Smooth muscle cell (in vitro differentiated cells): ENCODE data around the gene NDUFAF8. TPM values are rescaled to one million over a fixed set of nuclear protein-coding genes. Genes with fewer than 3 reads are reported as not detected.

ENCODE experiments used
- DNase-seq: peaks from one replicate; lab custom pipeline; 2025; ENCODE audit not compliant: unreplicated experiment; lab: John Stamatoyannopoulos, UW
- H2AFZ ChIP-seq: fragments of 200-600 bp; sonication (generic); 2 replicates; pipeline ENCODE4 v1.6.0; 2016; ENCODE audit warnings: antibody characterized with exemption, low read depth, mild to moderate bottlenecking
- H3F3A ChIP-seq: fragments of 200-600 bp; sonication (generic); 2 replicates; pipeline ENCODE4 v1.6.0; 2017; ENCODE audit warnings: antibody characterized with exemption, low read depth
- H3K27ac ChIP-seq: fragments of 200-600 bp; sonication (generic); 2 replicates; pipeline ENCODE4 v1.5.1; 2016; ENCODE audit warnings: low read depth, mild to moderate bottlenecking
- H3K27me3 ChIP-seq: fragments of 200-600 bp; sonication (generic); 2 replicates; pipeline ENCODE4 v1.6.1; 2016; ENCODE audit warnings: low read depth, mild to moderate bottlenecking
- H3K36me3 ChIP-seq: fragments of 200-600 bp; sonication (generic); 2 replicates; pipeline ENCODE4 v1.5.1; 2016; ENCODE audit warnings: low read depth
- H3K4me1 ChIP-seq: fragments of 200-600 bp; sonication (generic); 2 replicates; pipeline ENCODE4 v1.5.1; 2016; ENCODE audit warnings: low read depth
- H3K4me2 ChIP-seq: fragments of 200-600 bp; sonication (generic); 2 replicates; pipeline ENCODE4 v1.6.0; 2016; ENCODE audit warnings: mild to moderate bottlenecking
- H3K4me3 ChIP-seq: fragments of 200-600 bp; sonication (generic); 2 replicates; pipeline ENCODE4 v1.5.1; 2016; ENCODE audit warnings: mild to moderate bottlenecking
- H3K79me2 ChIP-seq: fragments of 200-600 bp; sonication (generic); 2 replicates; pipeline ENCODE4 v1.6.0; 2016; ENCODE audit warnings: low read depth, mild to moderate bottlenecking
- H3K9ac ChIP-seq: fragments of 200-600 bp; sonication (generic); 2 replicates; pipeline ENCODE4 v1.6.0; 2016; ENCODE audit warnings: low read depth
- H3K9me3 ChIP-seq: fragments of 200-600 bp; sonication (generic); replicated peaks from 2 replicates; pipeline ENCODE4 v1.5.1; 2016; ENCODE audit warnings: low read depth
- H4K20me1 ChIP-seq: fragments of 200-600 bp; sonication (generic); 2 replicates; pipeline ENCODE4 v1.6.0; 2016; ENCODE audit warnings: low read depth
- CTCF ChIP-seq: fragments of 200-600 bp; sonication (generic); IDR thresholded peaks from 2 replicates; pipeline ENCODE4 v1.5.1; 2017; ENCODE audit warnings: borderline replicate concordance, mild to moderate bottlenecking, antibody characterized with exemption; ENCODE audit not compliant: insufficient read depth, poor library complexity, severe bottlenecking
- WGBS: methylation state at CpG from one replicate; pipeline ENCODE4 v1.1.7; 2016; ENCODE audit warnings: low lambda C conversion rate; 5-methylcytosine and 5-hydroxymethylcytosine counted together
- polyA plus RNA-seq: library from polyadenylated mRNA; unstranded; fragments of >200 nt; fragmentation: Nextera tagmentation; extraction: Ambion mirVana; gene quantifications from 2 replicates; pipeline ENCODE4 v1.2.1, GENCODE V29; 2016
- total RNA-seq: library from RNA; depleted of rRNA; stranded (reverse); fragments of >200 nt; gene quantifications from 2 replicates; pipeline ENCODE4 v1.2.3, GENCODE V29; 2014

The NDUFAF8 gene
- total and polyA plus RNA-seq, 2 experiments from 2014 or later: 60.6 to 111 TPM

GRCh38 chr17:81210466-81210865, 28.7 kb upstream of the NDUFAF8 start:
- H3K79me2 ChIP-seq: no peaks in the 10 kb centered on the region
- TF ChIP-seq CTCF: no peak
- H4K20me1 ChIP-seq: peaks cover 12% of the 10 kb centered on the region
- WGBS: 98% methylated on average over 10 of the region's 10 CpGs
- no peaks in the 10 kb centered on the region for H3K36me3 ChIP-seq
- no peaks in the 10 kb centered on the region for H3K9me3 ChIP-seq
- no peaks in the 10 kb centered on the region for H3K27me3 ChIP-seq
- no peak for DNase-seq
- H3F3A ChIP-seq: no peaks in the 10 kb centered on the region
- no peak overlapping the region for H3K9ac ChIP-seq
- no peaks in the 10 kb centered on the region for H3K4me1 ChIP-seq
- H3K4me3 ChIP-seq: no peak overlapping the region
- no peak overlapping the region for H3K4me2 ChIP-seq
- no peak overlapping the region for H2AFZ ChIP-seq
- H3K27ac ChIP-seq: no peak overlapping the region

GRCh38 chr17:81210868-81211267, 28.2 kb upstream of the NDUFAF8 start:
- Histone ChIP-seq H3F3A (no peaks in the 10 kb centered on the region), H3K4me2 (no peak overlapping the region), H3K27ac (no peak overlapping the region), H3K79me2 (no peaks in the 10 kb centered on the region), H2AFZ (no peak overlapping the region), H3K27me3 (no peaks in the 10 kb centered on the region), H4K20me1 (peaks cover 12% of the 10 kb centered on the region), H3K4me3 (no peak overlapping the region), H3K9ac (no peak overlapping the region), H3K4me1 (no peaks in the 10 kb centered on the region), H3K9me3 (no peaks in the 10 kb centered on the region), H3K36me3 (no peaks in the 10 kb centered on the region)
- no peak for TF ChIP-seq CTCF
- 64% methylated on average over 14 of the region's 14 CpGs for whole genome bisulfite sequencing
- DNase-seq: no peak

- H3K9me3 ChIP-seq: no peaks in the 10 kb centered on the region
- no peaks in the 10 kb centered on the region for H3K79me2 ChIP-seq
- H3K4me3 ChIP-seq: no peak overlapping the region
- no peak overlapping the region for H3K27ac ChIP-seq
- DNase-seq: no peak
- no peak overlapping the region for H3K9ac ChIP-seq
- WGBS: 99% methylated on average over 9 of the region's 9 CpGs
- no peaks in the 10 kb centered on the region for H3F3A ChIP-seq
- no peaks in the 10 kb centered on the region for H3K27me3 ChIP-seq
- H3K36me3 ChIP-seq: no peaks in the 10 kb centered on the region
- no peak overlapping the region for H3K4me2 ChIP-seq
- H2AFZ ChIP-seq: no peak overlapping the region
- H3K4me1 ChIP-seq: no peaks in the 10 kb centered on the region
- H4K20me1 ChIP-seq: peaks cover 12% of the 10 kb centered on the region
- no peak for TF ChIP-seq CTCF
Measured at GRCh38 chr17:81212365-81212764, 26.8 kb upstream of the NDUFAF8 start.

- H3K4me1 ChIP-seq: no peaks in the 10 kb centered on the region
- WGBS: 98% methylated on average over 8 of the region's 8 CpGs
- DNase-seq: no peak
- no peaks in the 10 kb centered on the region for H3K79me2 ChIP-seq
- H3K4me2 ChIP-seq: no peak overlapping the region
- peaks cover 12% of the 10 kb centered on the region for H4K20me1 ChIP-seq
- H3K9ac ChIP-seq: no peak overlapping the region
- no peak for TF ChIP-seq CTCF
- no peaks in the 10 kb centered on the region for H3K9me3 ChIP-seq
- H2AFZ ChIP-seq: no peak overlapping the region
- no peaks in the 10 kb centered on the region for H3K27me3 ChIP-seq
- H3K27ac ChIP-seq: no peak overlapping the region
- H3K4me3 ChIP-seq: no peak overlapping the region
- H3K36me3 ChIP-seq: no peaks in the 10 kb centered on the region
- H3F3A ChIP-seq: no peaks in the 10 kb centered on the region
Measured at GRCh38 chr17:81213978-81214377, 25.1 kb upstream of the NDUFAF8 start.
